Stimulated activated naive B cell treated with anti-CD40 and anti-IgM and Interleukin-4, amounts not matched to agents 10 μg/mL and 1 μg/mL and 100 μg/mL, for 72 hours (primary cell): ENCODE measurements around the gene THSD1.
"Not testable (repeated sequence)": the region's sequence is repeated elsewhere in the genome, so short reads cannot be mapped to it uniquely, and the experiment has no call there.

Source experiments
- ATAC-seq, 2 donors: fragments of 150-1000 bp; cut with Tn5 transposase; replicated peaks; 2 replicates each; pipeline ENCODE4 v1.10.0; 2021; ENCODE audit warnings: moderate library complexity in 1 of 2
- DNase-seq: peaks from one replicate; pipeline ENCODE4 v3.0.0; 2021
- H3K27ac Mint-ChIP-seq: one replicate; pipeline ENCODE4 v1.8.0; 2022; ENCODE audit warnings: mild to moderate bottlenecking, mixed read lengths
- H3K27me3 Mint-ChIP-seq, 2 donors: one replicate each; pipeline ENCODE4 v1.8.0; 2022; ENCODE audit warnings: mixed read lengths in 2 of 2
- H3K36me3 Mint-ChIP-seq, 2 donors: one replicate each; pipeline ENCODE4 v1.8.0; 2022; ENCODE audit warnings: mixed read lengths in 2 of 2, mild to moderate bottlenecking in 1 of 2
- H3K4me1 Mint-ChIP-seq, 2 donors: one replicate each; pipeline ENCODE4 v1.8.0; 2022; ENCODE audit warnings: mixed read lengths in 2 of 2, mild to moderate bottlenecking in 1 of 2
- H3K4me3 Mint-ChIP-seq, 2 donors: one replicate each; pipeline ENCODE4 v1.8.0; 2022; ENCODE audit warnings: mild to moderate bottlenecking in 2 of 2, mixed read lengths in 2 of 2, moderate library complexity in 1 of 2
- H3K9me3 Mint-ChIP-seq, 2 donors: one replicate each; pipeline ENCODE4 v1.8.0; 2022; ENCODE audit warnings: mixed read lengths in 2 of 2, mild to moderate bottlenecking in 1 of 2

THSD1 gene

GRCh38 chr13:52356327-52356726, 49.6 kb downstream of the THSD1 start:
- Mint-ChIP-seq H3K9me3 (no peaks in the 10 kb centered on the region), H3K36me3 (no peaks in the 10 kb centered on the region), H3K4me1 (no peaks in the 10 kb centered on the region), H3K27me3 (peaks cover 10 to 20% of the 10 kb centered on the region in 2 donors), H3K4me3 (no peak overlapping the region), H3K27ac (no peak overlapping the region)
- ATAC-seq (no peak), DNase-seq (no peak)

DNA sequence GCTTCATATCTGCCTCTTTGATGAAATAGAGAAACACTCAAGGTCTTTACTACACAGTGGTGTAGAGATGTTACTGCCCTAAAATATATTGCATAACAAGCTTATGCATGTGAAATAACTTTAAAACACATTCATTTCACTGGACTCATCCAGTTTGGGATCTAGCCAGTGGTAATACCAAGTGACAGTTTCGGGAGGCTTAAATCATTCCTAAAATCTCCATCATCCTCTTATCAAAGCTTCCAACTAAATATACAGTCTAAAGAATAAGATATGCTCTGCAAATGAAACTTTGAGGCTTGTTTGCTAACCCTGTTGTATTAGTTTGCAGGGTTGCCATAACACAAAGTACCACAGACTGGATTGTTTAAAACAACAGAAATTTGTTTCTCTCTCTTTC, 52.8 kb downstream of the THSD1 start:
- no peak for ATAC-seq
- peaks cover 13 to 28% of the 10 kb centered on the region in 2 donors for H3K27me3 Mint-ChIP-seq
- no peak for DNase-seq
- no peak overlapping the region for H3K4me3 Mint-ChIP-seq
- H3K36me3 Mint-ChIP-seq = no peaks in the 10 kb centered on the region
- H3K27ac Mint-ChIP-seq = no peak overlapping the region
- no peaks in the 10 kb centered on the region for H3K9me3 Mint-ChIP-seq
- H3K4me1 Mint-ChIP-seq = no peaks in the 10 kb centered on the region

GRCh38 chr13:52348983-52349780, 56.8 kb downstream of the THSD1 start:
- Mint-ChIP-seq H3K27ac (no peak overlapping the region), H3K36me3 (no peaks in the 10 kb centered on the region), H3K4me3 (no peak overlapping the region), H3K4me1 (no peaks in the 10 kb centered on the region), H3K9me3 (no peaks in the 10 kb centered on the region), H3K27me3 (peaks cover 7 to 18% of the 10 kb centered on the region in 2 donors)
- peak; percentile 46 to 62 for ATAC-seq
- no peak for DNase-seq

DNA sequence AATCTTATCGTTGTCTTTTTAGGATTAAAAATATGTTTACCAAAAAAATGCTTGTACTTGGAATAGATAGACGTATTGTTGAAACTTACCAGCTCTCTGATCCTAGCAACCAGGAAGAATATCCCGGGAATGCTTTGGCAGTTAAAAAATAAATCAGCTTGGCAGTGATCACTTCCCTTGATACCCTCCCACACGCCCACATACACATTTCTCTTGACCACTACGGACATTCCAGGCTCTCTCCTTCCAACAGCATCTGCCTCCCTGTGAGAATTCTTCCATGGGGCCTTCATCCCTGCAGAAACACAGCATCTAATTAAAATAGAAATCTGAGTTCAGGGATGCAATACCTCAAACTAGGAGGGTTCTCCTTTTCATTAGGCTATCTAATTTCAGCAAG, 57.9 kb downstream of the THSD1 start:
- DNase-seq = no peak
- ATAC-seq = no peak
- Mint-ChIP-seq H3K4me3 (no peak overlapping the region), H3K27ac (no peak overlapping the region), H3K36me3 (no peaks in the 10 kb centered on the region), H3K4me1 (no peaks in the 10 kb centered on the region), H3K27me3 (peaks cover 7 to 18% of the 10 kb centered on the region in 2 donors), H3K9me3 (no peaks in the 10 kb centered on the region)

DNA sequence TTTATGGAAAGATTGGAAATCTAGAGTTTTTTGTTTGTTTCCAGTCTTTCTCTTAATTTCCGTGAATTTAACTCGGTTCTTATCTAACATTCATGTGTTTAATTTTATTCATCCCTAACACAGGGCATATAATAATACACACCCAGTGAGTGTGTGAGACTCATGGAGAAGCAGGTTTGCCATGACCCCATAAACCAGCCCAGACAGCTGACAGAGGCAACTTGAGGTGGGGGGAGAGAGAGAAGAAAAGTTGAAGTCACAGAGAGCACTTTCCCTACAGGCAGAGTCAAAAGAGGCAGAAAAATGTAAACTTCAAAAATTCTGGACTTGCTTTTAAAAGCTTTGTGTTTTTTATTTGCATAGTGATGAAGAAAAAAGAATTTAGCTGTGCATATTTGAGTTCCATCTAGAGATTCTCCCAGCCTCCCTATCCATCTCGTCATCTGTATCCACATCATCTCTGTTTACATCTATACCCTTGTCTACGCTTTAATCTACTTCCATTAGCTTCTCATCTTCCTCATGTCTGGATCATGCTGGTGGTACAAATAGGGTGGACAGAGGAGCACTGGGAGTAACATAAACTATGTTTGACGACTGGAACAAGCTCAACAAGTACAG, 60.2 kb downstream of the THSD1 start:
- Mint-ChIP-seq H3K9me3 (no peaks in the 10 kb centered on the region), H3K4me1 (no peaks in the 10 kb centered on the region), H3K27me3 (peaks cover 3 to 13% of the 10 kb centered on the region in 2 donors), H3K36me3 (no peaks in the 10 kb centered on the region), H3K4me3 (no peak overlapping the region), H3K27ac (no peak overlapping the region)
- DNase-seq = no peak
- no peak for ATAC-seq

DNA sequence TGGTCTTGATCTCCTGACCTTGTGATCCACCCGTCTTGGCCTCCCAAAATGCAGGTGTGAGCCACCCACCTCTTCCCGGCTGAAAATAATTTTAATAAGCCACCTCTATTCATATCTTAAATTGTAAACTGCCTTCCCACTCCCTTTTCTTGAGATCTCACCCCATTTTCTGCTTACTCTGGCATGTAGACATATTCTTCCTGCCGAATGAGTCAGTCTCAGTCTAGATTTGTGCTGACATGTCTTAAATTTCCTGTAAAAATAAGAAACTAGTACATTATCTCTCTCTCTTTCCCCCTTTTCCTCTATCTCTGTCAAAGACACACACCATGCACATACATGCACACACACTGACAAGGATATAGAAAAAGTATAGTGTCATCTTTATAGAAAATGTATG, 60.9 kb downstream of the THSD1 start:
- H3K36me3 Mint-ChIP-seq = no peaks in the 10 kb centered on the region
- H3K4me1 Mint-ChIP-seq = no peaks in the 10 kb centered on the region
- no peaks in the 10 kb centered on the region for H3K9me3 Mint-ChIP-seq
- no peak overlapping the region for H3K27ac Mint-ChIP-seq
- DNase-seq (no peak), ATAC-seq (no peak)
- peaks cover 2 to 12% of the 10 kb centered on the region in 2 donors for H3K27me3 Mint-ChIP-seq
- no peak overlapping the region for H3K4me3 Mint-ChIP-seq

DNA sequence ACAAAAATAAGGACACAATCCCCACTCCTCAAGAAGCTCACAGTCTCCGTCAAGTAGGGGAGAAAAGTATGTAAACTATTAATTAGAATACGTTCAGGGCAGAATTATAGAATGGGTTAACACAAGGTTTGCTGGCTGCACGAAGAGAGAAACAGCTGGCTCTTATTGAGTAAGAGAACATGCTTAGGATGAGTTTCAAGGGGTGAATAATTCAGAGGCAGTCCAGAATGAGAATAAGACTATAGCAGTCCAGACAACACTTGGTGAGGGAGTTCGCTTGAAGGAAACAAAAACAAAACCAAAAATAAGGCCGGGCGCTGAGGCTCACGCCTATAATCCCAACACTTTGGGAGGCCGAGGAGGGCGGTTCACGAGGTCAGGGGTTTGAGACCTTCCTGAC, 61.9 kb downstream of the THSD1 start:
- Mint-ChIP-seq H3K36me3 (no peaks in the 10 kb centered on the region), H3K9me3 (no peaks in the 10 kb centered on the region), H3K27ac (no peak overlapping the region), H3K4me1 (no peaks in the 10 kb centered on the region), H3K4me3 (no peak overlapping the region), H3K27me3 (peaks cover 0 to 7% of the 10 kb centered on the region in 2 donors)
- no peak for ATAC-seq
- DNase-seq = no peak

GRCh38 chr13:52342203-52342602, 63.8 kb downstream of the THSD1 start:
- H3K27ac Mint-ChIP-seq, H3K4me3 Mint-ChIP-seq, H3K9me3 Mint-ChIP-seq, DNase-seq, H3K4me1 Mint-ChIP-seq, H3K36me3 Mint-ChIP-seq, H3K27me3 Mint-ChIP-seq, ATAC-seq: not testable (repeated sequence)

GRCh38 chr13:52337828-52338455, 68.0 kb downstream of the THSD1 start:
- H3K4me3 Mint-ChIP-seq, DNase-seq, H3K27ac Mint-ChIP-seq, H3K36me3 Mint-ChIP-seq, H3K4me1 Mint-ChIP-seq, H3K9me3 Mint-ChIP-seq, H3K27me3 Mint-ChIP-seq, ATAC-seq: not testable (repeated sequence)

DNA sequence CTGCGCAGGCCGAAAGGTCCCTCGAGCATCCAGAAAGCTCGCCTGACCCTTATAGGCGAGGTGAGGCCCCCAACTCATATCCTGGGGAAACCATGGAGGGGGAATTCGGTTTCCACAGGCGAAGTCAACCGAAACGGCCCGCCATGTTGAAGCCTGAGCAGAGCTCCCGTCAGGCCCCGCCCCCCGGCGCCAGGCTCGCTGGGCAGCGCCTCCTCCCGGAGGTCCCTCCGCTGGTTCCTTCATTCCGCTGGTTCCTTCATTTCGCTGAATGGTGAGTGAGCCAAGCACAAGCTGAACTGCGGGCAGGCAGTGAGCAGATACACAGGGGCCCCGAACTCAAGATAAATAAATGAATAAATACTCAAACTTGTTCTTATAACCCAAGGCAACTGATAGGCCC, 71.9 kb downstream of the THSD1 start:
- not testable (repeated sequence) for DNase-seq, H3K27me3 Mint-ChIP-seq, H3K36me3 Mint-ChIP-seq, H3K27ac Mint-ChIP-seq, H3K4me1 Mint-ChIP-seq, ATAC-seq, H3K9me3 Mint-ChIP-seq, H3K4me3 Mint-ChIP-seq

DNA sequence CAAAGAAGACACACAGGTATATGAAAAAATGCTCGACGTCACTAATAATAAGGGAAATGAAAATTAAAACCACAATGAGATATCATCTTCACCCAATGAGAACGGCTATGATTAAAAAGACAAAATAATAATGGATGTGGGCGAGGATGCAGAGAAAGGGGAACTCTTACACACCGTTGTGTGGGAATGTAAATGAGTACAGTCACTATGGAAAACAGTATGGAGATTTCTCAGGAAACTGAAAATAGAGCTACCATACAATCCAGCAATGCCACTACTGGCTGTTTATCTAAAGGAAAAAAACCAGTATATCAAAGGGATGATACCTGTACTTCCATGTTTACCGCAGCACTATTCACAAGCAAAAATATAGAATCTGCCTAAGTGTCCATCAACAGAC, 74.1 kb downstream of the THSD1 start:
- H3K9me3 Mint-ChIP-seq, DNase-seq, H3K27ac Mint-ChIP-seq, H3K27me3 Mint-ChIP-seq, H3K4me3 Mint-ChIP-seq, ATAC-seq, H3K4me1 Mint-ChIP-seq, H3K36me3 Mint-ChIP-seq: not testable (repeated sequence)
